Activated gamma-delta T cell treated with Interleukin-2 at 50 U/mL for 16 hours (primary cell): Measurements from ENCODE around the gene SH3RF3.

Source experiments
- DNase-seq: peaks from one replicate; pipeline ENCODE4 v3.0.0-alpha.2; 2020

Gene SH3RF3

GRCh38 chr2:109266998-109267854 is 138.2 kb downstream of the SH3RF3 start:
- DNase-seq: no peak

GRCh38 chr2:109268916-109269315 is 139.9 kb downstream of the SH3RF3 start:
- no peak for DNase-seq

- no peak for DNase-seq
Observed at GRCh38 chr2:109269706-109270504, 140.9 kb downstream of the SH3RF3 start.

DNA sequence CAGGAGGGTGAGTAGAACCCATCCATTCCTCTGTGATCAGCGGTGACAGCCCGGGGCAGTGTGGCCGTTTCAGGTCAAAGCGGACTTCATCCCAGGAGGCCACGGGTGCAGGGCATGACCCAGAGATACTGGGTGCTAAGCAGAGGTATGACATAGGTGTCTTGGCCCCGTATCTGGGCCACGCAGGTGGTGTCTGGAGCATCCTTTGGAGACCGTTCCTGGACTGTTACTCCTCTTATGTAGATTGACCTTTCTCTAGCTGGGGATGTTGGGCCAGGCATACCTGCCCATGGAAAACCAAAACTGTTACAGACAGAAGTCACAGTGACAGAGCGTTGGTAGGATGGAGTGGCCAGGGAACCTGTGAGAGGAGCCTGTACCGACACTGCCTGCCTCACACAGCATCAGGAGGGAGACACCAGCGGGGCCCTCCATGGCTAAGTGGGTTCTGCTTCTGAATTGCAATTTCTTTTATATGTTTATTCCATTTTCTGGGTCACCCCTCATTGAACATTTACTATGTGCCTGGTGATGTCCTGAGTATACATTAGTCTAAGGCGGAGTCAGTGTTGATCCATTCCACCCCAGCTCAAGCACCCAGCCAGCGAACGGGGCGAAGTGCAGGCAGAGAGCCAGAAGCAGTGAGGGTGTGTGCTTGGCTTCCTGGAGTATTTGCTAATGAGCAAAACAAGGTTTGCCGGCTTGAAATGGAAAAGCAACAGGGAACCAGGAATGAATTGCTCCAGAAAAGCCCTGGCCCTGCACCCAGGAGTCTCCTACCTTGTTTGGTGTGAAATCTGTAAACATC is 141.7 kb downstream of the SH3RF3 start:
- DNase-seq: no peak

DNA sequence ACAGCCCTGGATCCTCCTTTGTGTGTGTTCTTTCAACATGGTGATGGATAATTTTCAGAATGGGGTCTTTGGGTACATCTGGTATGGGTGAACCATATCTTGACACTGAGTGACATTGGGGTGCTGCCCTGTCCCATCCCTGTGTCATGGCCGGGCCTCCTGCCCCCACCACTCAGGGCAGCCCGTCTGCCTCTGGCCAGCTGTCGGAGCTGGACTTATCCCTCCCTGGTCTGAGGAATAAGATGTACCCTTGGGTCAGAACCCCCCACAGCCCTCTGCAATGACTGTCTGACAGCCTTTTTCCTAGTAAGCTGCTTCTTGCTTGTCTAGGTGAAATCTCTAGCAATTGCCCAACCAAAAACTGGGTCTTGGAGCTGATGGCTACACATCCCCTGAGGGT is 142.9 kb downstream of the SH3RF3 start:
- DNase-seq: no peak

GRCh38 chr2:109272461-109272860 is 143.5 kb downstream of the SH3RF3 start:
- no peak for DNase-seq

- DNase-seq: no peak
Observed at GRCh38 chr2:109275120-109276012, 146.4 kb downstream of the SH3RF3 start.

- DNase-seq: no peak
Observed at GRCh38 chr2:109277406-109277805, 148.4 kb downstream of the SH3RF3 start.

DNA sequence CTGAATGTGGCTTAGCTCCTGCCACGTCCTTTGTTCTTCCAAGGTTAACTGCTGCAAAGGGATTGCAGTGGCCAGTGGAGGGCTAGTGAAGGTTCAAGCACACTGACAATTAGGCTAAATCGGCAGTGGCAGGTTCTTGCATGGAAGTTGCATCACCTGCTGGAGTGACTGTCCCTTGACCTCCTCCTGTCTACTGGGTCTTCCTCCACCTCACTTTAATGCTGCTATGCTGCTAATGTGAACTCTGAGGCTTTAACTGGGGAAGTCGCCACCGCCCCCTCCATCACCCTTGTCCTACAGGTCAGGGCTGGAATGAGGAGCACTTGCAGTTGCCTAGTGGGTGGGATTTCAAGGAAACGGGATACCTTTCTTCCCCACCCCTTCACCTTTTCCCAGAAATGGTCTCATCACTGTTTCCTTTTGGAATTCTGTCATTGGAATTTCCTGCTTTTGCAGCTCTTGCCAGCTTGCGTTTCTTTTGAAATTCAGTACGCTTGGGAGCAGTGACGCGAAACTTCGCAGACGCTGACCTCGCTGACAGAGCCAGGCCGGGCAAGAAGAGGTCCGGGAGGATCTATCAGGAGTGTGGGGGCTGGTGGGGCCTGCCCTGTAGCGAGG is 150.3 kb downstream of the SH3RF3 start:
- DNase-seq: no peak

- no peak for DNase-seq
Observed at GRCh38 chr2:109280804-109281203, 151.8 kb downstream of the SH3RF3 start.

DNA sequence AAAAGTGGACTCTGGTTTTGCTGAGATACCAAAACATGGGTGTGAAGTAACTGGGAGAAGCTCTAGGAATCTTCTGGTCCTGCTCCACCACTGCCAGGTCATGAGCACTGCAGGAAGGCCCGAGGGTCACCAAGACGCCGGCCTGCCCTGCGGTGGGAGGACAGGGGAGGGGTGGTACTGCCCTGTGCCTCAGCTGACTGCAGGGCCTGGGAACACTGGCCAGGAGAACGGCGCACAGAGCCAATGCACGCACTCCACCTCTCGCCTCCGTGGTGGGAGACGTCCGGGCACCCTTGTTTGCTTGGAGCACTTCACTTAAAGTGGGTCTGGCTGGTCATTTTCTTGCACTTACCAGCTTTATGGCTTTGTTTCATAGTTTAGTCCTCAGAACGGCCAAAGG is 153.4 kb downstream of the SH3RF3 start:
- no peak for DNase-seq

- DNase-seq: no peak
Observed at GRCh38 chr2:109282865-109283264, 153.9 kb downstream of the SH3RF3 start.

- DNase-seq: no peak
Observed at GRCh38 chr2:109284826-109285225, 155.8 kb downstream of the SH3RF3 start.

- no peak for DNase-seq
Observed at GRCh38 chr2:109285244-109285651, 156.2 kb downstream of the SH3RF3 start.

DNA sequence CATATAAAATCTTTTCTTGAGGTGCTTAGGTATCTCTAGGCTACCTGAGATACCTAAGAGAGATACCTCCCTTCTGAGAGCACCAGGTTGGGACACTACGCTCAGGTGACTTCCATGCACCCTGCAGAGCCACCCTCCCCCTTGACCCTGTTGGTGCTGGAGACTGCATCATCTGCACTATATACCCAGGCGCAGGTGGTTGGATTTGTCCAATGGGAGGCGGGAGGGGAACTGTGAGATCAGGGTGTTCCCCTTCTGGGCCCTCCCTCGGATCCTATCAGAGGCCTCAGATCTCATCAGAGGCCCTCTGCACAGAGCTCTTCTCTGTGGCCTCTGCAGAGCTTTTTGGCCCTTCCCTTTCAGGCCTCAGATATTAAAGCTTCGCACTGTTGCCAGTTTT is 158.4 kb downstream of the SH3RF3 start:
- DNase-seq: no peak

DNA sequence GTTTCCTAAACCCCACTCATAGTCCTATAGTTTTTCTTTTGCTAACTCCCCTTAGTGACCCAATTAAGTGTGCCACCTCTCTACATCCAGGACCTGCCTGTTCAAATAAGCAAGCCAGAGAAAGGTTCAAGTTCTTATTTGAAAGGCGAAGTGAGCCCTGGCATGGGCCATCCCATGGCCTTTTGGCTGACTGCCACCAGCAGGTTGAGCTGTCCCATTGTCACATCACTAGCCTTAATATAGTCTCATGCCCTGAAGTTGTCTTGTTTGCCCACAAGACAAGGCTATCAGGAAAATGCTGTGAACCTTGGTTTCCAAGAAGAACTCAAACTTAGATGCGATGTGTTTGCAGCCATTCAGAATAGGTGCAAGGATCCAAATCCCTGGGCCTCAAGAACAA is 158.8 kb downstream of the SH3RF3 start:
- no peak for DNase-seq

- DNase-seq: no peak
Observed at GRCh38 chr2:109288544-109289368, 159.8 kb downstream of the SH3RF3 start.

DNA sequence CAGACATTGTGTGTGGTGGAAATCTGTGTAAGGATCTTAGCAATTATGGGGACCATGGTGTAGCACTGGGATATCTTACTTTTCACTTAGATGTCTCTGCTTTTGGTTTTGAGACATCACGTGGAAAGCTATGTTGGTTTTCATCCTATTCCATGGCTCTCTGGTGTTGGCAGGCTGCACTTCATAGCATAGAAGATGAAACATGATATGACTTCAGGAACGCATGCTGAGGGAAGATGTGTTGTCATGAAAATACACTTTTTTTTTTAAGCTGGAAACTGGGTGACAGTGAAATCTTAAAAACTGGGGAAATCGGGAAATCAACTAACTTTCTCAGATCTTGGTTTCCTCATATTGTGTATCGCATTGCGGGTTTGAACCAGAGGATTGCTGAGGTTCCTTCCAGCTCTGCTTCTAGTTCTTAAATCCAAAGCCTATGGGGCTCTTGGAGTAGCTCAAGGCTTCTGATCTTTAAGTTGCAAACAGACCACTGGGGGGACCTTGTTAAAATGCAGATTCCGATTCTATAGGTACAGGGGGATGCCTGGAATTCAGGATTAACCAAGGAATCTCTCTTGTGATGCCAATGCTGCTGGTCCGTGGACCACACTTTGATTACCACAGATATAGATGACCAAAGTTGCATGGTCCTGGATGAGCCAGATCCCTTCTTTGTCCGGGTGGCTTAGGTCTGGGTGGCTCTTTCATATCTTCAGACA is 160.7 kb downstream of the SH3RF3 start:
- DNase-seq: no peak

DNA sequence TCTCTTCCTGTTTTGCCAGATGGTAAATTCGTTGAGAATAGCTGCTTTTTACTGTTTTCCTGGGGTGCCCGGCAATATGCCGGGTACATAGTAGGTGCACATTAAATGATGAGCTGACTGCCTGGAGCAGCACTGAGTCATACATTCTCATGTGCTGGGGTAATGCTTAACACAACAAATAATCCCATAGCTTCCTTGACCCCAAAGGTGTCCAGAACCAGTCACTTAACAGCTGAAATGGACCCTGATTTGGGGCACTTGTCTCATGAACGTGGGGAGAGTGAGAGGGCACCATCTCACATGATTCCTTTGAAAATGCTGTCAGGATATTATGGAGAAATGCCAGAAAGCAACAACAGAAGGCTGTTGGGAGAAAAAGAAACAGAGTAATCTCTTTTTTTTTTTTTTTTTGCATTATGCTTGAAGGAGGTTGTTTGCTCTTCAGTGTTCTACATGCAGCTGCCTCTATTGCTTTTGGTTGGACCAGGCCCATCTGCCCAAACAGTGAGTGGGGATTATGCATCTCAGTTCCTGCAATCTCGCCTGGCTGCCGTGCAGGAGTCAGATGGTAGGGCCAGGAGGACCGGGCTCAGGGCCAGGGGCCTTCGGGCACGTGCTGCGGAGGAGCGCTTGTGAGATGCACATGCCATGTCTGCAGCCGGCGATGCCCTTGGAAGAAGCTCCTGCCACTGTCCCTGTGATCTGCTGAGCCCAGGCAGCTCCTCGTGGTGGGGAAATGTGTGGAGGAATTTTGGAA is 162.1 kb downstream of the SH3RF3 start:
- no peak for DNase-seq
